GM18868 (cell line): ENCODE results near the gene HMCN1.

Experiments
- ATAC-seq: cut with Tn5 transposase; IDR thresholded peaks from one replicate; pipeline ENCODE4 v1.9.1; 2021; ENCODE audit warnings: mild to moderate bottlenecking, moderate library complexity; ENCODE audit not compliant: unreplicated experiment

HMCN1 gene

GRCh38 chr1:186002406-186002805, 268.2 kb downstream of the HMCN1 start:
- no peak for ATAC-seq

GRCh38 chr1:186009039-186009737, 275.0 kb downstream of the HMCN1 start:
- ATAC-seq, result no peak

GRCh38 chr1:186014370-186015037, 280.3 kb downstream of the HMCN1 start:
- no peak for ATAC-seq

GRCh38 chr1:186016856-186017255, 282.7 kb downstream of the HMCN1 start:
- ATAC-seq, result no peak

GRCh38 chr1:186022184-186022583, 288.0 kb downstream of the HMCN1 start:
- ATAC-seq, result no peak

- ATAC-seq, result no peak
Observed at GRCh38 chr1:186026946-186027345, 292.8 kb downstream of the HMCN1 start.

- ATAC-seq, result no peak
Observed at GRCh38 chr1:186027621-186028020, 293.4 kb downstream of the HMCN1 start.

GRCh38 chr1:186030453-186030852, 296.3 kb downstream of the HMCN1 start:
- no peak for ATAC-seq

- no peak for ATAC-seq
Observed at GRCh38 chr1:186033847-186034271, 299.7 kb downstream of the HMCN1 start.

GRCh38 chr1:186042230-186042629, 308.0 kb downstream of the HMCN1 start:
- no peak for ATAC-seq

GRCh38 chr1:186043296-186043695, 309.1 kb downstream of the HMCN1 start:
- no peak for ATAC-seq

GRCh38 chr1:186044079-186044685, 310.0 kb downstream of the HMCN1 start:
- no peak for ATAC-seq

- no peak for ATAC-seq
Observed at GRCh38 chr1:186046437-186047211, 312.4 kb downstream of the HMCN1 start.

- no peak for ATAC-seq
Observed at GRCh38 chr1:186050360-186050759, 316.2 kb downstream of the HMCN1 start.

GRCh38 chr1:186054003-186054402, 319.8 kb downstream of the HMCN1 start:
- ATAC-seq, result no peak

- no peak for ATAC-seq
Observed at GRCh38 chr1:186054932-186055331, 320.7 kb downstream of the HMCN1 start.

- no peak for ATAC-seq
Observed at GRCh38 chr1:186055846-186056245, 321.7 kb downstream of the HMCN1 start.

- no peak for ATAC-seq
Observed at GRCh38 chr1:186057086-186057485, 322.9 kb downstream of the HMCN1 start.

- ATAC-seq, result no peak
Observed at GRCh38 chr1:186059311-186059710, 325.1 kb downstream of the HMCN1 start.

- ATAC-seq, result no peak
Observed at GRCh38 chr1:186059752-186060151, 325.6 kb downstream of the HMCN1 start.

GRCh38 chr1:186060226-186060625, 326.0 kb downstream of the HMCN1 start:
- ATAC-seq, result no peak
